Stomach (tissue), 4 donors: Measurements from ENCODE around the gene LRPPRC.

Experiments used
- EP300 ChIP-seq: sonication (generic); formaldehyde crosslinking; IDR thresholded peaks from one replicate; pipeline ENCODE4 v1.6.1; 2017; ENCODE audit warnings: antibody characterized with exemption
- POLR2A ChIP-seq, 4 donors: fragments of 450-650 bp; IDR thresholded peaks; one replicate each; pipeline ENCODE4 v1.6.1; 2016; ENCODE audit warnings: antibody characterized with exemption in 4 of 4, control low read depth in 2 of 4, mild to moderate bottlenecking in 1 of 4, moderate library complexity in 1 of 4
- POLR2AphosphoS5 ChIP-seq, 3 donors: sonication (generic); formaldehyde crosslinking; IDR thresholded peaks; one replicate each; pipeline ENCODE4 v1.6.1; 2016; ENCODE audit warnings: antibody characterized with exemption in 3 of 3
- TF ChIP-seq, protein P1 (sequence below), 7 experiments: fragments of 450-650 bp in 4 of 7; fragments of 200-600 bp in 3 of 7; sonication (generic) in 3 of 7; IDR thresholded peaks; one replicate each; pipeline ENCODE4 v1.5.1; 2016 to 2019; ENCODE audit warnings: antibody characterized with exemption in 7 of 7, control low read depth in 2 of 7, mild to moderate bottlenecking in 1 of 7

DNA sequence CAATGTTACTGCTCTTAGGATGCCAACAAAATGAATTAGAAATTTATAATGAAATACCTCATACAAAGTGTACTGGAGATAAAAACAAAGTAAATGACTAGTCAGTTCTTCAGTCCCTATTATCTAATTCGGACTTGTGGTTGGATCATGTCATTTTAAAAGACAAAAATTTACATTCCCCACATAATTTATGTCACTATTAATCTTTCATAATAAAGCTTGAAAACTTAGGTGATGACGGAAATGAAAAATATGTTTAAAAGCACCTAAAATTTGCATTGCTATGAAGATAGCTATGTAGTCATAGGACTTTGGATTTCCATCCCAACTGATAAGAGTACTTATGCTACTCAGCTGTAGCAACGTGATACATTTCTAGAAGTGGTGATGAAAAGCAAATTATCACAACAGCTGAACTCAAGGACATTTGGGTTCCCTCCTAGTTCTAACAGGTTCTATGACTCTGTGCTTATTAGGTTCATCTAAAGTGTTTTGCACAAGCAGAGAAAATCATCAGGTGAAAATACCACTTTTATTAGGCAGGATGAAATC, 58.4 kb downstream of the LRPPRC start:
- TF ChIP-seq POLR2A (IDR thresholded peaks at IDR 0.05) (no peak), EP300 (no peak), POLR2AphosphoS5 (IDR thresholded peaks at IDR 0.05) (no peak)
- TF ChIP-seq, protein P1, sequence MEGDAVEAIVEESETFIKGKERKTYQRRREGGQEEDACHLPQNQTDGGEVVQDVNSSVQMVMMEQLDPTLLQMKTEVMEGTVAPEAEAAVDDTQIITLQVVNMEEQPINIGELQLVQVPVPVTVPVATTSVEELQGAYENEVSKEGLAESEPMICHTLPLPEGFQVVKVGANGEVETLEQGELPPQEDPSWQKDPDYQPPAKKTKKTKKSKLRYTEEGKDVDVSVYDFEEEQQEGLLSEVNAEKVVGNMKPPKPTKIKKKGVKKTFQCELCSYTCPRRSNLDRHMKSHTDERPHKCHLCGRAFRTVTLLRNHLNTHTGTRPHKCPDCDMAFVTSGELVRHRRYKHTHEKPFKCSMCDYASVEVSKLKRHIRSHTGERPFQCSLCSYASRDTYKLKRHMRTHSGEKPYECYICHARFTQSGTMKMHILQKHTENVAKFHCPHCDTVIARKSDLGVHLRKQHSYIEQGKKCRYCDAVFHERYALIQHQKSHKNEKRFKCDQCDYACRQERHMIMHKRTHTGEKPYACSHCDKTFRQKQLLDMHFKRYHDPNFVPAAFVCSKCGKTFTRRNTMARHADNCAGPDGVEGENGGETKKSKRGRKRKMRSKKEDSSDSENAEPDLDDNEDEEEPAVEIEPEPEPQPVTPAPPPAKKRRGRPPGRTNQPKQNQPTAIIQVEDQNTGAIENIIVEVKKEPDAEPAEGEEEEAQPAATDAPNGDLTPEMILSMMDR (IDR thresholded peaks at IDR 0.05) = no peak
